Putamen (tissue), 1 donor: ENCODE results near the gene LARGE1.

Experiments used
- DNase-seq: peaks from one replicate; pipeline ENCODE4 v3.0.0-alpha.2; 2016; ENCODE audit warnings: low spot score

LARGE1 gene

DNA sequence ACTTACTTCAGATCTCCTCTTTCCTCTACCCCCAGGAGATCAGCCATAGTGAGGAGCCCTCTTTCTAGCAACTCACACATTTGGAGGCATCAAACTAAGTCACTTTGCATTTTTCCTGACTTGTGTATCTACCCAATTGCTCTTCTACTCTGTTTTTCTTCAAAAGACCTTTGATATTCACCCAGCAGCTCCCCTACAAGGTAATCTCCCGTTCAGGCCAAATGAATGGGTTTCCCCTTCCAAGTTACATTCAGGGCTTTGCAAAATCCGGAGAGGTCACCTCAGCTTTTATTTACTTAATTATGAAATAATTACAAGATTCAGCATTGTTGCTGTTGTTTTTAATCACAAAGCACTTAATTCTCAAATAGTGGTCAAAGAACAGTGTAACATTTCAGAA is 6.1 kb downstream of the LARGE1 start:
- no peak for DNase-seq

DNA sequence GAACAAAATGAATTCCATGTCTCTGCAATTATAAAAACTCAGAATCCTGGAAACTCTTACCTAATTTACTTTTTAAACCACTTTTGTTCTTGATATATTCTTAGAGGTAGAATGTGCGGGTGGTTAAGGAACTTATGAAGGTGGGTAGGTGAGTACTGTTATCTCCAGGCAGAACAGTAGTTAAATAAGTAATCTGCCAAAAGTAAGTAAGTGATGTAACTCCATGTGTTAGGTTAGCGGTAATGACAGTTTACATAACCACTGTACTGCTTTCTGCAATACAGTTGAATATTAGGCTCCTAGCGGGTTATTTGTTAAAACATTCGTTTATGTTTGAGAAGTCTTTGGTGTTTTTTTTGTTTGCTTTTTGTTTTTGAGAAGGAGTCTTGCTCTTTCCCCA is 7.1 kb downstream of the LARGE1 start:
- DNase-seq: peak; percentile 69

DNA sequence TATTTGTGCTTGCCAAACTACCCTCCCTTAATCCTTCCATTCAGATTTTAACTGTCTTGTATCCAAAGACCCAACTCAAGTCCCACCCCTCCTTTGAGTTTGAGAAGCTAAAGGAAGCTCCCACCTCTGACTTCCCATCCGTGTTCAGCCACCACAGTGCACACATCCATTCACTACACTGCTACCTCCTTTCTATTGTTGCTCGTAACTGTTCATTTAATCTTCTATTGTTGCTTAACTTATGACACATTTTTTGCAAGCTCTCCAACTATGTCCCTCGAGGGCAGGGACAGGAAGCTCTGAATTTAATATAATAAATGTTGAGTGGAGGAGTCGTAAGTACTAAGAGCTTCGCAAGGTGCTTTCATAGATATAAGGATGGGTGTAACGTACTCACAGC is 10.4 kb downstream of the LARGE1 start:
- no peak for DNase-seq

DNA sequence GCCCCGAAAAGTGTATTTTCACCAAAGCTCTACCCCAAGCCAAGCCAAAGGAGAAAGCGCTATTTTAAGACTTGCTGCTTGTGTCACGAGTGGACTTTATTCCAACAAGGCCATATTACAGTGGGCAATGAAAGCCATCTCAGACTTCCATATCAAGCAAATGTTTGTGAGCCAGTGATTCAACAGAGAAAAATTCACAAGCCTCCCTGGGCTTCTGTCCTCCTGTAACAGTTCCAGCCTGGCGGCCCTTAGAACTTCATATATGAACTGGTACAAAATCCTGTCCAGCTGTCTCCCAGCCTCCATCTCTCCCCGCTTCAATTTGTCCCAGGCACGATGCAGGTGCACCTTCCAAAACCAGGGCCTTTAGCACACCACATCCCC is 11.2 kb downstream of the LARGE1 start:
- DNase-seq: no peak

DNA sequence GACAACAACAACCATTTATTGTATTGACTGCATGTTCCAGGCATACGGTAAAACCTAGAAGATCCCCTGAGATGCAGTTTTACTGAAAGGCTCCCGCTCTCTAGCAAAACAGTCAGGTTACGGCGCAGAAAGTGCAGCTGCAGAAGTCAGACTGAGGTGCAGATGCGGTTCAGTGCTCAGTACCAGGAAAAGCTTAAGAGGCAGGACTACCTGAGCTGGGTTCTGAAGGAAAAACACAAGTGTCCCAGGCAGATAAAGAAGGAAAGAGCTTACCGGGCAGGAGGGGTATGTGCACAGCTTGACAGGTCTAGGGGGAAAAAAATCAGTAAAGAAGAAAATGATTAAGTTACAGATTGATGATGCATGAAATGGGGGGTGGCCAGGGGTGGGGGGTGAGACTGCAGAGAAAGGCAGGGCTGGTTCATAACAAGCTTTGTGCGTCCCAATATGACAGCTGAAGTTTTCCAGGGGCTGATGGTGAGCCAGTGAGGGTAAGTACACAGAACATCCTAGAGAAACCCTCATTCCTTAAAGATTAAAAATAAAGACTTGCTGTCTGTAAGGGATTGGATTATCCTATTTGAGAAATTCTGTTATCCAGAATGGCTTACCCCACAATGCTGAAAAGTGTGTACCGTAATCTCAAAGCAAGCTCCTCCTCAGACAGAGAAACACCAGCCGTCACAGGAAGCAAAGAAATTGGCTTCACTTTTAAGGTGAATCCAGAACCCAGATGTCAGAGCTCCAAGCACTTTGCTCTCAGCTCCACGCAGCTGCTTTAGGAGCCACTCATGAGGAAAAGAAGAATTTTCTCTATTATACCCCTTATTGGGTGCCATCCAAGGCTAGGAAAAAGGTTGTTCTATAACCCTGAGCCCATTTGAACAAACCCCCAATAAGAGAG is 11.9 kb downstream of the LARGE1 start:
- DNase-seq: no peak

DNA sequence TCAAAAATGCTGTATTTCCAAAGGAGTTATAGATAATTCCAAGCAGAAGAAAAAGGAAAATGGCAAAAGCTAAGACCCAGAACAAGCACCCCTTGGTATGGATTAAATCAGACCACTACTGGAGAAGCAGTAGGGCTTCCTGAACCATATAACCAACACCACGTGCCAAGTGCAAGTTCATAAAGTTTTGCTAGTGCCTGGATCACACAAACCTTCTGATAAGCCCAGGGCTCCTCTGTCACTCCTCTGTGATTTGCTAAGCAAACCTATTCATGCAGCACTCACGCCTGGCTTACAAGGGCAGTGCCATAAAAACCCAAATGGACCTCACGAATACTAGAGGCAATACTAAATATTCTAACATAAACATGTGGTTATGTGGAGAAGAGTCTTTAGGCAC is 13.3 kb downstream of the LARGE1 start:
- no peak for DNase-seq

DNA sequence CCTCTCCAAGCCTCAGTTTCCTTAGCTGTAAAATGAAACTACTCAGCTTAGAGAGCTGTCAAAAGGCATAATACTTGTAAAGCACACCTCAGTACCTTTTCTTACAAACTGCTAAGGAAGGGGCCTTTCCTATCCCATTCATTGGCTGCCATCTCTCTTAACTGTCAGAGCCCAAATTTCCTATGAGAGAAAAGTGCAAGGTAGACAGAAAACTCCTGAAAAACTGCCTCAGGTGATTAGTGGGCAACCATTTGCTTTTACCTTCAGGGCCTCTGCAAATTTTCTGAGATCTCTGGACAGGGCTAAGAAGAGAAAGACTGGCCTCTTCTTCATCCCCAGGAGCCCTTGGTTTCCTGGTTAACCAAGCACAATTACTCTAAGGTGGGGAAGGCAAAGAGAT is 13.8 kb downstream of the LARGE1 start:
- no peak for DNase-seq

DNA sequence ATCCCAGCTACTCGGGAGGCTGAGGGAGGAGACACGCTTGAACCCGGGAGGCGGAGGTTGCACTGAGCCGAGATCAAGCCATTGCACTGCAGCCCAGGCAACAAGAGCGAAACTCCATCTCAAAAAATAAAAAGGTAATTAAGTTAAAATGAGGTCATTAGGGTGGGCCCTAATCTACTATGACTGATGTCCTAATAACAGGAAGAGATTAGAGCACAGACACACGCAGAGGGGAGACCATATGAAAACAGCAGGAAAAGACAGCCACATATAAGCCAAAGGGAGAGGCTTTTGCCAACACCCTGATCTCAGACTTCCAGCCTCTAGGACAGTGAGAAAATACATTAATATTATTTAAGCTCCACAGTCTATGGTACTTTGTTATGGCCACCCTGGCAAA is 17.3 kb downstream of the LARGE1 start:
- DNase-seq: no peak

DNA sequence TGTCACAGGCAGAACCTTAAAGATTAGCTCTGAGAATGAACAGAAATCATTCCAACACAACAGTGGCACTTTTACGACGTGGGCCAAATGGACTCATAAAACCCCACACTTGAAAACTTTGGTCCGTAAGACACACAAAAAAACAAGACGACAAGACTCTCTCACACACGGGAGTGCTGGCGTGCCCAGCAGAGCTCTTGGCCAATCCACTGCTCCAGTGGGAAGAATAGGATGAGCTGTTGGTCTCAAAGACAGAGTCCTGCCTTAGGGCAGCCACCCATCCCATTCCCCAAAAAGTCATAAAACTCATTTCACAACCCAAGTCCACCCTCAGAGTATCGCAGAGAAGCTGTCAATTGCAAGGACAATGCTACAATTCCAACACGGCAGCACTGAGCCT is 18.2 kb downstream of the LARGE1 start:
- DNase-seq: no peak

DNA sequence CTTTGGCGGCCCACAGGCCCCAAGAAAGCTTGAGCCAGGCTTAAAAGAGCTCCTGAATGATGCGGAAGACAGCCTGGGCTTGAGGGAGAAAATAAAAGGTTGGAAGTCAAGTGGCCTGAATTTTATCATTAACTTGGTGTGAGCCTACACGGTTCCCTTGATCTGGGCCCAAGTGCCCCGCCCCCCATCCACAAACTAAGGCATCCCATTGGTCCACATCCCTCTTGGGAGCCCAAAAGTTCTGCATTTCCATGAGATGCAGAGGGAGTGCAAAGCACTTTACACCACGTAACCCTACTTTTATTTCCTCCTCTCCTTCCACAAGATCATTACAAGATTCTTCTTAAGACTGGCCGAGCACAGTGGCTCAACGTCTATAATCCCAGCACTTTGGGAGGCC is 22.2 kb downstream of the LARGE1 start:
- no peak for DNase-seq

DNA sequence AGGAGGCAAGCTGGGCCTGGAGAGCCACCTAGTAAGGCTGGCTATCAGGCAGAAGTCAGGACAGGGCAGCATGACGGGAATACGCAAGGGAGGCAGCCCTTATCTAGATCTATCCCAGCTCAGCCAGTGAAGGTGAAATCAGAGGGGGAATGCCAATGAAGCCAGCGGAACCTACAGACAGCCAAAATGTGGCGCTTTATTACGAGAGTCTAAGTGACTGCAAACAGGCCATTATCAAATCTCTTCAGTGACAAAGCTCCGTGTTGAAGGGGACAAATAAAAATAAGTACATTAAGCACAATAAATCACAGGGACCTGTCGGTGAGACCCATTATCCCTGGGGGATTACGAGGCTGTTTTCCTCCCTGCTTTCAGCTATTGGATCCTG is 22.8 kb downstream of the LARGE1 start:
- no peak for DNase-seq

DNA sequence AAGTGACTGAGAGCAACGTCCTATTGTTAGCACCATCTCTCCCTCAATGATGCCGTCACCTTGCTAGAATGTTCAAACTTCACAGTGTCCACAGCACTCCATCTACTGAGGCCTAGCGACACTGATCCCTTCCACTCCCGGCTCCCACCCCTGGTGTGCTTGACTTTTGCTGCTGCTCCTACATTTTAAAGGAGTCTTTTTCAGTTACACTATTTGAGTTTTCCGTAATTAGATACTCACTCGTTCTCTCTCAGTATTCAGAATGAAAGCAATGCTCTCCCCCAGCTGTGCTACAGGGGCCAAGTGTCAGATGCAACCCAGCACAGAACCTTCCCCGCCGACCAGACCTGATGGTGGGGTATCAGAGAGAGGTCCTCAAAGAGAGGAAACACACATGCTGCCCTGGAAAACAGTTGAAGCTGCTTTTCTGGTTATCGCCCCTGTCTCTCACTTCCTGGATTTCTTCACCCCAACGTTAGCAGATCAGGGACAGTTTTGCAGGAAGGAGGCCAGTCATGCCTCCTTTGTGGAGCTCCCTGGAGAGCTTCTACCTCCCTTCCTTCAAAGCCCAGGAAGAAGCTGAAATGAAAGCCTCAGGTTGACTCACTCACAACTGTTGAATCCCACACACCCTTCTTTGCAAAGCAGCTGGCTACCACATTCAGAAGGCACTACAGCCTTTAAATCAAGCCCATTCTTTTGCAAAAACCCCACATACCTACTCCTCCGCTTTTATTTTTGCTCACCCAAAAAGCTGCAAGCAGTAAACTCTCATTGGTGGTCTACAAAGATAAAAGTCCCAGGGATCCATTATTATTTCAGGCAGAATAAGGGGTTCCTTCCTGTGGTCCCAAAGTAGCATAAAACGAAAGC is 23.5 kb downstream of the LARGE1 start:
- DNase-seq: no peak

DNA sequence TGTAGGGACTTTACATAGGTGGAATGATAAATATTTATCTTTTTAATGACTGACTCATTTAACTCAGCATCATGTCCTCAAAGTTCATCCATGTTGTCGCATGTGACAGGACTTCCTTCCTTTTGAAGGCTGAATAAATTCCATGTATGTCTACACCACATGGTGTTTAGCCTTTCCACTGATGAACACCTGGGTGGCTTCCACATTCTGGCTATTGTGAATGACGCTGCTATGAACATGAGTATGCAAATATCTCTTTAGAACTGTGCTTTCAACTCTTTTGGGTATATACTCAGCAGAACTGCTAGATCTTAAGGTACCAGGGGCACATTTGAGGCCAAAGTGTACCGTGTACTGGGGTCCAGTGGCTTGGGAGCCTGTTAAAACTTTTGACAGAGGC is 24.1 kb downstream of the LARGE1 start:
- DNase-seq: no peak

DNA sequence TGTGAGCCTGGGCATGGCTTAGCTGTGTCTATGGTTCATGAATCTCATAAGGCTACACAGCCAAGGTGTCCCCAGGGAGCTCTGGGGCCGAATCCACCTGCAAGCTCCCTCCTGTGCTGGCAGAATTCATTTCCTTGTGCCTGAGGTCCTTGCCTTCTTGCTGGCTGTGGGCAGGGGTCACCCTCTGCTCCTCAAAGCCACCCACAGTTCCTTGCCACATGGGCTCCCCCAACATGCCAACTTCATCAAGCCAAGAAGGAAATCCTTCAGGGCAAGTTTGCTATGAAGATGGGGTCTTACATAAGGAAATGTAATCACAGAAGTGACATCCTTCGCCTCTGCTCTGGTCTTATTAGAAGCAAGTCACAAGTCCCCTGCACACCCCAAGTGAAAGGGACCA is 24.8 kb downstream of the LARGE1 start:
- no peak for DNase-seq

DNA sequence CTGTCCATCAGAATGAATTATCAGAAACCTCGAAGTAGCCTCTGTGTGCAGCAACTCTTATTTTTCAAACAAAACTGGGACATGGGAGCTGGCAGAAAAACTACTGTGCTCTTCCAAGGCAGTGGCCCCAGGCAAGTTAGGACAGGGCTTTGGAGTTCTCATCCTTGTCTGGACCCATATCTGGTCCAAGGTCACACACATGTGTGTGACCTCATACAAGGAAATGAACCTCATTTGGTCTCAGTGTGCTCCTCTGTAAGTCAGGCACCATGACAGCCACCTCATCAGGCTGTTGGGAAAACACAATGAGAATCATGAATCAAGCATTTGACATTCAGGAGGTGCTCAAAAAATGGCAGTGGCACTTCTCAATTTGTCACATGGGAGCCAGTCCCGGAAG is 25.8 kb downstream of the LARGE1 start:
- no peak for DNase-seq

DNA sequence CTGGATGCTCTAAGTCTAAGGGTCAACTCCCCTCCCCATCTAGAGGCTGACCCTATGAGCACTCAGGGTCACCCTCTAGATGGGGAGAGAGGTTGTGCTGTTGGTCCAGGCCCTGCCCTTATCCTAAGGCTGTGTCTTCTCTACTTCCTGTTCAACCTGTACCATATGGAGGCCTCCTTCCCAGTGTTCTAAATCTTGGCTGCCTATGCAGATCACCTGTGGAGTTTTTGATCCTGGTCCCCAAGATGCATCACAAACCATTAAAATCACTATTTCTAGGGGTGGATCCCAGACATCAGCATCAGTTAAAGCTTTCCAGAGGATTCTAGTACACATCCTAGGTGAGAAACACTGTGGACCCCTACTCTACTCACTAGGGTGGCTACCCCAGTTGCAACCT is 26.2 kb downstream of the LARGE1 start:
- DNase-seq: no peak

DNA sequence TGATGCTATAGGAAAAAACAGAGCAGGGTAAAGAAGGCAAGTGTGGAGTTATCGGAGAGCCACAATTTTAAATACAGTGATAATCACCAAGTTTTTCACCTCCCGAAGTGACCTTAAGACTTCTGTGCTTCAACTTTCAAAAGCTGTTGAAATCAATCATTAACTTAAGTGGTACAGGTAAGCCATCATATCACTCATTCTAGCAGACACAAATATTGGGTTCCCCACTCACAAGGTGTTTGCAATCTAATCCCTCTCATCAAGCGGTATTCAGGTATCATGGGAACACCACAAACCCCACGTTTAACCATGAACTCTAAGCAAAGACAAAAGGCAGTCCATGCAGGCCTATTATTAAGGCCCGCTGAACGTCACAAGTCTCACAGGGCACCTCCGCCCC is 26.8 kb downstream of the LARGE1 start:
- no peak for DNase-seq

DNA sequence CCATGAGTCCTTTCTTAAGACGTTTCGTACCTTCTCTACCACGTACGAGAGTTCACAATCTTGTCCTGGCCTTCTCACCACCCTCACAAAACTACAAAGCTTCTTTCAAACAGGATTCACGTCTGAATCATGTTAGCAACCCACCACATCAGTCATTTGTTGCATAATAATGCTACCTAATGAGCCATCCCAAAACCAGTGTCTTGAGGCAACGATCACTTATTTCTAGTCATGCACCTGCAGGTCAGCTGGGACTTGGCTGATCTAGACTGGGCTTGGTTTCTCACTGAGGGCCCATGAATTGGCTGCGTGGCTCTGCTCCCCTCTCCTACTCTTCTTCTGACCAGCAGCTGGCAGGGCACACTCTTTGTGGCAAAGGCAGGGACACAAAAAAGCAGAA is 28.3 kb downstream of the LARGE1 start:
- no peak for DNase-seq

DNA sequence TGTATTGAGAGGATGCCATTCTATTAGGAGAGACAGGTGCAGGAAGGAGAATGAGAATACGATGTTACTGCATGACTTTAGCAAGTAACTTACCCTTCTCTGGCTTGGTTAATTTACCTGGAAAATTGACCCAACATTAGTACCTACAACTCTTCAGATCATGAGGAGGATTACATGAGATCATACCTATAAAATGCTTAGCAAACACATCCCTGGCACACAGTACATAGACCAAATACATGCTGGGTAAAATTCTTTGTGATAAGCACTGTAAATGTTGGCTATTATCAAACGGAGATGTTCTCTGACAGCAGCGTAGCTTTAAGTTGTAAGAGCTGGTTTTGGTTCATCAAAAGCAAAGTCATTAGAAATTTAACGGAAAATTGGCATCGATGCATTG is 28.8 kb downstream of the LARGE1 start:
- DNase-seq: no peak

DNA sequence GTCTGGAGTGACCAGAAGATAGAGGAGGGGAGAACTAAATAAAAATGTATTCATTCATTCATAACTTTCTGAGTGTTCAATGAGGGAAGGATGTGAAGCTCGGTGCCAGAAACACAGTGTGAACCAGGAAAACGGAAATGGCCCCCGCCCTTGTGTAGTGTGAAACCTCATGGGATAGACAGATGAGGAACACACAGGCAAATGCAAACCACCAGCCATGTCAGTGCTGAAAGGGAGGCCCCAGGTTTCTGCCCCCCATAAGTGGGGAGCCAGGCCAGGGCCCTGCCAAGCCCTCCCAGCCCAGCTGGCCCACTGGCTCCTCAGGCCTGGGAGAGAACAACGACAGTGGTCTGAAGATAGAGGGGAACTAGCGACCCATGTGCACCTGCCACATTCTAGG is 30.5 kb downstream of the LARGE1 start:
- no peak for DNase-seq

DNA sequence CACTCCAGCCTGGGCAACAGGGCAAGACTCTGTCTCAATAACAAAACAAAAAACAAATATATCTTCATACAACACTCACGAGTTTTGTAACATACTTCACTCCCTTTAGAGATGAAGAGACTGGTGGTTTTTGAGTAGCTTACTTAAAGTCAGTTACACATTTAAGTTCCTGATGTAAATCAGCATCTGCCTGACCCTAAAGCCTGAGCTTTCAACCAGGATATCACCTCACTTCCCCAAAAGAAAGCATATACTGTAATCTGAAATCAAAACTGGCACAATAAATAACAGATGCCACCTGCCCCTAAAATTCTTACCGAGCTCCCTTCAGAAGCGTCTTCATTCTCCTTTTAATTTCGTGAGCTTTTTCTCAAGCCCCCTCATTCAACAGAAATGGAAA is 31.5 kb downstream of the LARGE1 start:
- DNase-seq: no peak

DNA sequence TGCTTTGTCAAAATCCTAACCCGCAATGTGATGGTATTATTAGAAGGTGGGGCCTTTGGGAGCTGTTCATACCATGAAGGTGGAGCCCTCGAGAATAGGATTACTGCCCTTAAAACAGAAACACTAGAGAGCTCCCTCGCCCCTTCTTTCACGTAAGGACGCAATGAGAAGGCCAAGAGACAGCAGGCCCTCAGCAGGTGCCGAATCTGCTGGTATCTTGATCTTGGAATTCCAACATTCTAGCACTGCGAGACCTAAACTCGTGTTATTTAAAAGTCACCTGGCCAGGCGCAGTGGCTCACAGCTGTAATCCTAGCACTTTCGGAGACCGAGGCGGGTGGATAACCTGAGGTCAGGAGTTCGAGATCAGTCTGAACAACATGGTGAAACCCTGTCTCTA is 33.1 kb downstream of the LARGE1 start:
- DNase-seq: no peak

DNA sequence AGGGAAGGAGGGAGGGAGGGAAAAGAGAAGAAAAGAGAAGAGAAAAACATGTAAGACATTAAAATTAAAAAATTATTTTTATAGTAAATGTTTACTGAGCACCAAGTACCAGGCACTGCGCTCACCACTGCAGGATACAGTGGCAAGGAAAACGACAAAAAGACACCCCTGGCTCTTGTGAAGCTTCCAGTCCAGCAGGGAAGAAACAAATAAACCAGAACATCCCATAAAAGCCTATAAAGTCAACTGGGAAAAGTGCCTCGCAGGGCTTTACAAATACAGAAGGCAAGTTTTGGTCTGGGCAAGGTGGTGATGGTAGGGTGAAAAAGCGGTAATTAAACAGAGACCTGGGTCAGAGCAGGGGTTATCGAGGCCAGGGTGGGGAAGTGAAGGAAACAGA is 33.6 kb downstream of the LARGE1 start:
- no peak for DNase-seq
